CD4-positive, alpha-beta T cell (primary cell): ENCODE measurements around the gene TEKT4. TPM values are rescaled to one million over a fixed set of nuclear protein-coding genes. Genes with fewer than 3 reads are reported as not detected.
"Not testable (repeated sequence)": the region's sequence is repeated elsewhere in the genome, so short reads cannot be mapped to it uniquely, and the experiment has no call there.

Source experiments
- ATAC-seq: fragments of 200-7000 bp; cut with Tn5 transposase; one replicate; pipeline ENCODE4 v1.10.0; 2022; ENCODE audit warnings: mild to moderate bottlenecking; ENCODE audit not compliant: poor library complexity
- CTCF ChIA-PET: fragments of 350-600 bp; sonication (Branson Sonifier 250); formaldehyde crosslinking; loops from one replicate; lab custom pipeline; 2021; ENCODE audit warnings: antibody characterized with exemption, inconsistent platforms; lab: Charles Lee
- POLR2A ChIA-PET: fragments of 350-600 bp; sonication (Branson Sonifier 250); formaldehyde crosslinking; loops from one replicate; lab custom pipeline; 2021; ENCODE audit warnings: antibody characterized with exemption, inconsistent platforms; lab: Charles Lee
- DNase-seq, 14 experiments: peaks; one replicate each; pipeline ENCODE4 v3.0.0-alpha.2; 2013 to 2020; ENCODE audit warnings: mixed read lengths in 2 of 14
- H3K27ac ChIP-seq, 2 donors: one replicate each; pipeline versions ENCODE4 v1.5.1 to v1.7.0; 2013; ENCODE audit warnings: low read length in 2 of 2, low read depth in 1 of 2, mild to moderate bottlenecking in 1 of 2
- H3K27me3 ChIP-seq, 2 experiments: 1 replicate in 1 of 2; 2 replicates in 1 of 2; pipeline versions ENCODE4 v1.6.1 to v1.7.0; 2013; ENCODE audit warnings: low read length in 2 of 2, control low read depth in 1 of 2, mild to moderate bottlenecking in 1 of 2, moderate library complexity in 1 of 2; ENCODE audit not compliant: insufficient read depth in 2 of 2, control insufficient read depth in 1 of 2
- H3K36me3 ChIP-seq: one replicate; pipeline ENCODE4 v1.6.1; 2013; ENCODE audit warnings: low read length, control low read depth; ENCODE audit not compliant: insufficient read depth
- H3K4me1 ChIP-seq: one replicate; pipeline ENCODE4 v1.6.1; 2013; ENCODE audit warnings: low read length, control low read depth; ENCODE audit not compliant: insufficient read depth
- H3K4me3 ChIP-seq: one replicate; pipeline ENCODE4 v1.5.1; 2013; ENCODE audit warnings: mild to moderate bottlenecking, low read length, moderate library complexity
- H3K9me3 ChIP-seq, 2 experiments: 1 replicate in 1 of 2; 2 replicates in 1 of 2; pipeline versions ENCODE4 v1.6.1 to v1.7.0; 2013; ENCODE audit warnings: low read length in 2 of 2, mild to moderate bottlenecking in 2 of 2, control low read depth in 1 of 2, moderate library complexity in 1 of 2; ENCODE audit not compliant: control insufficient read depth in 1 of 2, insufficient read depth in 1 of 2
- H3K27ac Mint-ChIP-seq: one replicate; pipeline ENCODE4 v1.8.0; 2020; ENCODE audit warnings: mixed read lengths
- H3K27me3 Mint-ChIP-seq: one replicate; pipeline ENCODE4 v1.8.0; 2021; ENCODE audit warnings: mixed read lengths
- H3K36me3 Mint-ChIP-seq: one replicate; pipeline ENCODE4 v1.8.0; 2021; ENCODE audit warnings: low read depth, mixed read lengths
- H3K4me1 Mint-ChIP-seq: one replicate; pipeline ENCODE4 v1.8.0; 2021; ENCODE audit warnings: low read depth, mixed read lengths
- H3K4me3 Mint-ChIP-seq: one replicate; pipeline ENCODE4 v1.8.0; 2020; ENCODE audit warnings: mild to moderate bottlenecking, mixed read lengths
- H3K9me3 Mint-ChIP-seq: one replicate; pipeline ENCODE4 v1.8.0; 2020; ENCODE audit warnings: mixed read lengths
- intact Hi-C, 2 experiments: fragments of 100-400 bp; cut with DNase I in 1 of 2; cut with micrococcal nuclease in 1 of 2; formaldehyde crosslinking; loops; one replicate each; pipeline versions ENCODE4 v1.15.1 to v1.9.0; 2023 to 2025; cut with DNase I, micrococcal nuclease
- total RNA-seq, 174 experiments: library from RNA in 2 of 174; stranded (reverse) in 2 of 174; gene quantifications; one replicate each; pipeline ENCODE4 v1.2.3 and lab custom pipeline; 2021 to 2026
- TF ChIP-seq, protein P1 (sequence below): fragments of 200-600 bp; IDR thresholded peaks from one replicate; pipeline ENCODE4 v1.8.0; 2022; ENCODE audit warnings: antibody characterized with exemption, mild to moderate bottlenecking

TEKT4 gene
- total RNA-seq, 2 experiments from 2014 or later: not detected

DNA sequence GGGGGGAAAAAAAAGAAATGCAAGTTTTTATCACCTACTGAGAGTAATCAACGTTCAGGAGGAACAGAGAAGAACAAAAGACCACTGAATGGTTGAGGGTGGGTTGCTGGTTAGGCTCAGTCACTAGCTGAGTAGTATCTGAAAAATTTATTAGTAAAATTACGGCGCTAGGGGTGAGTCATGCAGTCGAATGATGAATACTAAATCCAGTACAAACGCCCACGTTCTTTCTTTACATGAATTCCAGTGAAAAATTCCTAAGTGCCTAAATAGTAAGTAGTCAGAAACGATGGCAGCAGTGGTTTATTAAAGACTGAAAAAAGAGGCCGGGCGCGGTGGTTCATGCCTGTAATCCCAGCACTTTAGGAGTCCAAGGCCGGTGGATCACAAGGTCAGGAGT, 52.0 kb downstream of the TEKT4 start:
- Mint-ChIP-seq H3K9me3 (peaks cover 5% of the 10 kb centered on the region), H3K27ac (no peak overlapping the region), H3K27me3 (peaks cover 19% of the 10 kb centered on the region), H3K4me3 (no peak overlapping the region), H3K36me3 (no peaks in the 10 kb centered on the region), H3K4me1 (no peaks in the 10 kb centered on the region)
- DNase-seq (no peak), ATAC-seq (no peak)
- intact Hi-C loops: no loop called here
- Histone ChIP-seq H3K36me3 (no peaks in the 10 kb centered on the region), H3K4me3 (no peak overlapping the region), H3K9me3 (peaks cover 0 to 10% of the 10 kb centered on the region in 2 experiments), H3K4me1 (no peaks in the 10 kb centered on the region), H3K27me3 (peaks cover 0 to 2% of the 10 kb centered on the region in 2 experiments), H3K27ac (no peak overlapping the region)
- TF ChIP-seq, protein P1, sequence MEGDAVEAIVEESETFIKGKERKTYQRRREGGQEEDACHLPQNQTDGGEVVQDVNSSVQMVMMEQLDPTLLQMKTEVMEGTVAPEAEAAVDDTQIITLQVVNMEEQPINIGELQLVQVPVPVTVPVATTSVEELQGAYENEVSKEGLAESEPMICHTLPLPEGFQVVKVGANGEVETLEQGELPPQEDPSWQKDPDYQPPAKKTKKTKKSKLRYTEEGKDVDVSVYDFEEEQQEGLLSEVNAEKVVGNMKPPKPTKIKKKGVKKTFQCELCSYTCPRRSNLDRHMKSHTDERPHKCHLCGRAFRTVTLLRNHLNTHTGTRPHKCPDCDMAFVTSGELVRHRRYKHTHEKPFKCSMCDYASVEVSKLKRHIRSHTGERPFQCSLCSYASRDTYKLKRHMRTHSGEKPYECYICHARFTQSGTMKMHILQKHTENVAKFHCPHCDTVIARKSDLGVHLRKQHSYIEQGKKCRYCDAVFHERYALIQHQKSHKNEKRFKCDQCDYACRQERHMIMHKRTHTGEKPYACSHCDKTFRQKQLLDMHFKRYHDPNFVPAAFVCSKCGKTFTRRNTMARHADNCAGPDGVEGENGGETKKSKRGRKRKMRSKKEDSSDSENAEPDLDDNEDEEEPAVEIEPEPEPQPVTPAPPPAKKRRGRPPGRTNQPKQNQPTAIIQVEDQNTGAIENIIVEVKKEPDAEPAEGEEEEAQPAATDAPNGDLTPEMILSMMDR: no peak
- CTCF ChIA-PET: no interaction called here
- POLR2A ChIA-PET: no interaction called here

DNA sequence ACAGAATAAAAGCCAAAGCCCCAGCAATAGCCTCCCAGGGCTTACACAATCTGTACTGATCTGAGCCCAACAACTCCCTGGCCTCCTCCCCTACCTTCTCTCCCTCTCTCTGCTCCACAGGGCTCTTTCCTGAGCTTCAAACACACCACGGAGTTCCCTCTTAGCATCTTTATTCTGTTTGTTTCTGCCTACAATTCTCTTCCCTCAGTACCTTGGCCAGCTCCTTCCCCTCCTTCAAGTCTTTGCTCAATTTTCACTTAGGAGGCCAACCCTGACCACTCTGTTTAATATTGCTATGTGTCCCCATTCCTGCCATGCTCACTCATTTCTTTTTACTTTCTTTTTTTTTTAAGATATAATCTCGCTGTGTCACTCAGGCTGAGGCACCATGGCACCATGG, 53.8 kb downstream of the TEKT4 start:
- H3K4me3 ChIP-seq, H3K4me3 Mint-ChIP-seq, H3K27me3 ChIP-seq, H3K4me1 ChIP-seq, H3K9me3 Mint-ChIP-seq, CTCF ChIA-PET, H3K27ac Mint-ChIP-seq, intact Hi-C loops, DNase-seq, H3K4me1 Mint-ChIP-seq, H3K27ac ChIP-seq, ATAC-seq, POLR2A ChIA-PET, H3K36me3 ChIP-seq, H3K36me3 Mint-ChIP-seq: not testable (repeated sequence)
- H3K9me3 ChIP-seq: peaks cover 0 to 10% of the 10 kb centered on the region in 2 experiments
- H3K27me3 Mint-ChIP-seq: peaks cover 16% of the 10 kb centered on the region

Other genes starting within 250 kb of the TEKT4 start
- gene MAL, start 154.3 kb downstream of the TEKT4 start, total RNA-seq: 100 to 1,000 TPM; 101 to 102 TPM